ENCODE results near the gene PISD.
"Not testable (repeated sequence)": the region's sequence is repeated elsewhere in the genome, so short reads cannot be mapped to it uniquely, and the experiment has no call there.

PISD gene

GRCh38 chr22:31603081-31603525 is 58.9 kb downstream of the PISD start:
- DNase-seq (ENCODE audit: low spot score): no peak
- no peak for TF ChIP-seq CTCF (IDR thresholded peaks at IDR 0.05; ENCODE audit: extremely low read depth, missing control alignments)

- no peak for DNase-seq (ENCODE audit: low spot score)
Measured at GRCh38 chr22:31602259-31602952, 59.6 kb downstream of the PISD start.

GRCh38 chr22:31595271-31595670 is 66.7 kb downstream of the PISD start:
- no peak for TF ChIP-seq CTCF (IDR thresholded peaks at IDR 0.05; ENCODE audit: extremely low read depth, missing control alignments)
- no peak for DNase-seq (ENCODE audit: low spot score)

More at GRCh38 chr22:31602259-31602952, 59.6 kb downstream of the PISD start:
- no peak for TF ChIP-seq CTCF (IDR thresholded peaks at IDR 0.05; ENCODE audit: extremely low read depth, missing control alignments)

- DNase-seq (ENCODE audit: low spot score): not testable (repeated sequence)
Measured at GRCh38 chr22:31590161-31590560, 71.9 kb downstream of the PISD start.

GRCh38 chr22:31588970-31589675 is 72.9 kb downstream of the PISD start:
- DNase-seq (ENCODE audit: low spot score): no peak
- no peak for TF ChIP-seq CTCF (IDR thresholded peaks at IDR 0.05; ENCODE audit: extremely low read depth, missing control alignments)

- no peak for DNase-seq (ENCODE audit: low spot score)
- TF ChIP-seq CTCF (IDR thresholded peaks at IDR 0.05; ENCODE audit: extremely low read depth, missing control alignments): no peak
Measured at GRCh38 chr22:31586137-31586920, 75.7 kb downstream of the PISD start.

GRCh38 chr22:31585161-31585859 is 76.7 kb downstream of the PISD start:
- no peak for DNase-seq (ENCODE audit: low spot score)
- no peak for TF ChIP-seq CTCF (IDR thresholded peaks at IDR 0.05; ENCODE audit: extremely low read depth, missing control alignments)
